ENCODE data around the gene CERKL. TPM values are rescaled to one million over a fixed set of nuclear protein-coding genes. Genes with fewer than 3 reads are reported as not detected.
A peak's percentile ranks its signal among the peaks of the same experiment; 100 is the strongest.

Gene CERKL
- total and polyA plus RNA-seq, 4 donors, result 1.3 to 12.0 (median 2.5) TPM

DNA sequence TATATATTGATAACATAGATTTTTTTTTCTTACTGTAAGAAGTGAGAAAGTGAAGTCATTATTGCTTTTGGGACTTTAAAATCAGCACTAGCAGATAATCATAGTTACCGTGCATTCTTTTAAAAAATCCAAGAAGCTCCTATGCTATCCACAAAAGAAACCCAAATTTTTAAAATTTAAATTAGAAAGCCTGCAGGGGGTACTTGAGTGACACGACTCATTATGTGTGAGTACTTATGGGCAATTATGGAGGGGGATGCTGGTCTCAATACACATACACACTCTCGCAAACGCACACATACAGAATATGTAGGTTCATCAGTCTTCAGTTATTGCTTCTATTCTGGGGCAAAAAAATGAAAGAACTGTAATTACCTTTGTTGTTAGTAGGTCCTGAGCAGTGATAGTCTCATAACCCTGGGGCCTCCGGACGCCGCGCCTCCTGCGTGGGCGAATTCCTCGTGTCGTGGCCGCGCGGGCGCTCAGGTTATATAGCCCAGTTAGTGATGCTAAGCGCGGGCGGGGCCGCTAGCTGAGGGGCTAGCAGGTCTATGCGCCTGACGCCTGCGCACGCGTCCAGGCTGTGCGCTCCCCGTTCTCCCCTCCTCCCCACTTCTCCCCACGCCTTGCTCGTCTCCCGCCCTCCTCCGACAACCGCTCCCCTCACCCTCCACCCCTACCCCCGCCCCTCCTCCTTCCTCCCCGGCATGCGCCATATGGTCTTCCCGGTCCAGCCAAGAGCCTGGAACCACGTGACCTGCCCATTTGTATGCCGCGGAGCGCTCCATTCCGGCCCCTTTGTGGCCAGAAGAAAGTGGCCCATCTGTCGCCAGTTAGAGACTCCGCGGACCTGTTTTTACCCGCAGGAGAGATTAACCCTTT, 23.4 kb upstream of the CERKL start, which contains the start of gene NEUROD1:
Gene NEUROD1, minus strand, starts transcription at position 463 of the 882 bp plus-strand sequence. CDS start 1,657 bp downstream, outside the sequence.
- WGBS, 2 donors, result 1 to 3% methylated on average over 40 to 45 of the region's 45 CpGs
- H3K4me1 ChIP-seq (ENCODE audit: control insufficient read depth in 5 of 5, insufficient read depth in 5 of 5, low read length in 5 of 5), result peaks cover 0 to 20% (median 6%) of the 10 kb centered on the region in 5 donors
- no peak within 1 kb of the TSS for H3K27ac ChIP-seq (ENCODE audit: low read depth in 1 of 2, low read length in 1 of 2)
- TF ChIP-seq, protein P1, sequence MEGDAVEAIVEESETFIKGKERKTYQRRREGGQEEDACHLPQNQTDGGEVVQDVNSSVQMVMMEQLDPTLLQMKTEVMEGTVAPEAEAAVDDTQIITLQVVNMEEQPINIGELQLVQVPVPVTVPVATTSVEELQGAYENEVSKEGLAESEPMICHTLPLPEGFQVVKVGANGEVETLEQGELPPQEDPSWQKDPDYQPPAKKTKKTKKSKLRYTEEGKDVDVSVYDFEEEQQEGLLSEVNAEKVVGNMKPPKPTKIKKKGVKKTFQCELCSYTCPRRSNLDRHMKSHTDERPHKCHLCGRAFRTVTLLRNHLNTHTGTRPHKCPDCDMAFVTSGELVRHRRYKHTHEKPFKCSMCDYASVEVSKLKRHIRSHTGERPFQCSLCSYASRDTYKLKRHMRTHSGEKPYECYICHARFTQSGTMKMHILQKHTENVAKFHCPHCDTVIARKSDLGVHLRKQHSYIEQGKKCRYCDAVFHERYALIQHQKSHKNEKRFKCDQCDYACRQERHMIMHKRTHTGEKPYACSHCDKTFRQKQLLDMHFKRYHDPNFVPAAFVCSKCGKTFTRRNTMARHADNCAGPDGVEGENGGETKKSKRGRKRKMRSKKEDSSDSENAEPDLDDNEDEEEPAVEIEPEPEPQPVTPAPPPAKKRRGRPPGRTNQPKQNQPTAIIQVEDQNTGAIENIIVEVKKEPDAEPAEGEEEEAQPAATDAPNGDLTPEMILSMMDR (IDR thresholded peaks at IDR 0.05; ENCODE audit: control extremely low read depth, extremely low read depth), result no peak
- H3K9me3 ChIP-seq (ENCODE audit: control insufficient read depth in 4 of 4, insufficient read depth in 3 of 4, low read length in 3 of 4), result peaks cover 0 to 22% (median 0%) of the 10 kb centered on the region in 4 donors
- H3K27me3 ChIP-seq (ENCODE audit: control insufficient read depth in 3 of 3, insufficient read depth in 3 of 3, low read length in 2 of 3), result peaks cover 6 to 78% (median 64%) of the 10 kb centered on the region in 3 donors
- H3K9ac ChIP-seq (ENCODE audit: insufficient read depth in 1 of 2, low read length in 2 of 2), result no peak within 1 kb of the TSS
- H3K36me3 ChIP-seq (ENCODE audit: control insufficient read depth in 4 of 4, insufficient read depth in 4 of 4, low read length in 4 of 4), result no peaks in the 10 kb centered on the region
- no peak within 1 kb of the TSS for H3K4me3 ChIP-seq
- ATAC-seq (ENCODE audit: insufficient read depth, low FRiP score) (no peak), DNase-seq (peak; percentile 20 to 35 (median 28))

DNA sequence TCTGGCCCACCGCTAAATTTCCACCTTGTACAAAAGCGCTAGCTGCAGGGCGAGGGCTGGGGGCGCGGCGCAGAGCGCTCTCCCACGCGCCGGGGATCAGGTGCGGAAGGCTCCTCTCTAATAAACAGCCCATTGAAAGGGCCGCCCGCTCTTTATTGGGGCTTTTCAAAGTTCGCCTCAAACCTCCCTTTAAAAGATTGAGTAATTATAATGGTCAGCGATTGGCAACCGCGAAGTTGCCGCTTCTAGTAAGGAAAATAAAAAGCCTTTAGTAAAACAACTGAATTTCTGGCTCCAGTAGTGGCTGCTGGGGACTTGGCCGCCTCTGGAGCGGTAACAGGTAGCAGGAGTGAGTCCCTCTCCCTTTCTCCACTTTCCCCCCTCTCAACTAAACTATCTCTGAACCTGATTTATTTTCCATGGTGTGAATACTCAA, 22.7 kb upstream of the CERKL start:
- Histone ChIP-seq H3K4me3 (no peak overlapping the region), H3K4me1 (ENCODE audit: control insufficient read depth in 5 of 5, insufficient read depth in 5 of 5, low read length in 5 of 5) (peaks cover 0 to 18% (median 6%) of the 10 kb centered on the region in 5 donors), H3K9me3 (ENCODE audit: control insufficient read depth in 4 of 4, insufficient read depth in 3 of 4, low read length in 3 of 4) (peaks cover 0 to 15% (median 0%) of the 10 kb centered on the region in 4 donors), H3K36me3 (ENCODE audit: control insufficient read depth in 4 of 4, insufficient read depth in 4 of 4, low read length in 4 of 4) (no peaks in the 10 kb centered on the region), H3K27me3 (ENCODE audit: control insufficient read depth in 3 of 3, insufficient read depth in 3 of 3, low read length in 2 of 3) (peaks cover 6 to 71% (median 57%) of the 10 kb centered on the region in 3 donors), H3K27ac (ENCODE audit: low read depth in 1 of 2, low read length in 1 of 2) (no peak overlapping the region), H3K9ac (ENCODE audit: insufficient read depth in 1 of 2, low read length in 2 of 2) (no peak overlapping the region)
- DNase-seq (no peak), ATAC-seq (ENCODE audit: insufficient read depth, low FRiP score) (no peak)
- TF ChIP-seq, protein P1 (IDR thresholded peaks at IDR 0.05; ENCODE audit: control extremely low read depth, extremely low read depth), result no peak
- 5 to 6% methylated on average over 20 of the region's 20 CpGs for WGBS, 2 donors

DNA sequence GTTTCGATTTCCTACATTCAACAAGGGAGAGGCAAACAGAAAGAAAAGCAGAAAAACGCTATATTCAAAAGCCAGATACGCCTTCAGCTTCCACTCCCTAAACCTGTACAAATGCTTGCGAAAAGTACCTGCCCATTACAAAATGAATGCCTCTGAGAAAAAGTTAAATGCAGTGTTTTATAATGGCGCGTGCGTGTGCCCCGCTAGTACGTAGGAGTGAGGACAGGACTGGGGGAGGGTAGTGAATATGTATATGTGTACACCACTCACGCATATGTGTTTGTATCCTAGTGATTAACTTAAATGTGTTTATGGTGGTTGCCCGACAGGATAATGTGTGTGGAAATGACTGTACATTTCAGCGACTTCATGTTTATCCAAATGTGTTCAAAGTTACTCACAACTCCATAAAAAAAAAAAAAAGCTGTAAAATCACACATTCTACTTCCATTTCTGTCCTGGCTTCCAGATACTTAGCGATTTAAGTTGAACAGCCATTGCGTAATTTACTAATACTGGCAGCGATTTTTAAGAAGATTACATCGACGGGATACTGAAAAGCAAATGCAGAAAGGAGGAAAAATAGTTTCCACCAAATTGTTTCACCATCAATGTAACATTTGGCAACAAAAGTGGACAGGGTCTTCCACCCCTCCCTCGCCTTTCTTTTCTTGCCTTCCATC, 22.1 kb upstream of the CERKL start:
- peaks cover 0 to 14% (median 0%) of the 10 kb centered on the region in 4 donors for H3K9me3 ChIP-seq (ENCODE audit: control insufficient read depth in 4 of 4, insufficient read depth in 3 of 4, low read length in 3 of 4)
- 19% methylated on average over 18 of the region's 18 CpGs for WGBS, 2 donors
- no peak for DNase-seq
- H3K9ac ChIP-seq (ENCODE audit: insufficient read depth in 1 of 2, low read length in 2 of 2), result no peak overlapping the region
- no peak overlapping the region for H3K27ac ChIP-seq (ENCODE audit: low read depth in 1 of 2, low read length in 1 of 2)
- TF ChIP-seq, protein P1 (IDR thresholded peaks at IDR 0.05; ENCODE audit: control extremely low read depth, extremely low read depth), result no peak
- no peak overlapping the region for H3K4me3 ChIP-seq
- no peaks in the 10 kb centered on the region for H3K36me3 ChIP-seq (ENCODE audit: control insufficient read depth in 4 of 4, insufficient read depth in 4 of 4, low read length in 4 of 4)
- no peak for ATAC-seq (ENCODE audit: insufficient read depth, low FRiP score)
- peaks cover 6 to 65% (median 52%) of the 10 kb centered on the region in 3 donors for H3K27me3 ChIP-seq (ENCODE audit: control insufficient read depth in 3 of 3, insufficient read depth in 3 of 3, low read length in 2 of 3)
- peaks cover 0 to 16% (median 6%) of the 10 kb centered on the region in 5 donors for H3K4me1 ChIP-seq (ENCODE audit: control insufficient read depth in 5 of 5, insufficient read depth in 5 of 5, low read length in 5 of 5)

Data from lung (tissue), 12 donors.